ENCODE results near the gene SLC23A2.

GRCh38 chr20:4978050-4978918 is 23.0 kb downstream of the SLC23A2 start:
- TF ChIP-seq CTCF (IDR thresholded peaks at IDR 0.05; ENCODE audit: low read depth, low read length) (no peak), EZH2phosphoT487 (IDR thresholded peaks at IDR 0.05; ENCODE audit: low read depth) (no peak)
